ENCODE results near the gene ADGRV1.

ADGRV1 gene

DNA sequence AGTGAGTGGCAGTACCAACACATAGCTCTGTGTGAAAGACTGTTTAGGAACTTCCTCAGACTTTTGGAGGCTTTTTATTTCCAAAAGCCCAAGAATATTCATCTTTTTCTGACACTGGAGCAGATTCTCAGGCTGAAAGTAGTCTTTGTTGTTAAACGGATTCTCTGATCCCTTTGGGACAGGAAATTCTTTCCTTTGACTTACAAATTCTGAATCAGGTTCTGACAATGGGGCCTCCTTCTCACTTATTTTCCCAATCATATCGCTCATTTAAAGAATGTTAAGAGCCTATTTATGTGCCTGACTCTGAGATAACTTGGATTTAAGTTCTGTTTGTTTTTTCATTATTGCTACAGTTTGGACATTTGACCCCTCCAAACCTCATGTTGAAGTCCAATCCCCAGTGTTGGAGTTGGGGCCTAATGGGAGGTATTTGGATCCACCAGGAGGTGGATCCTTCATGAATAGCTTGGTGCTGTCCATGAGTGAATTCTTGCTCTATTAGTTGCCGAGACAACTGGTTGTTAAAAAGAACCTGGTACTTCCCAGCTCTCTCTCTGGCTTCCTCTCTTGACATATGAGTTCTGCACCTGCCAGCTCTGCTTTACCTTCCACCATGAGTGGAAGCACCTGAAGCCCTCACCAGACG is 4.1 kb upstream of the ADGRV1 start:
- Histone ChIP-seq H3F3A (ENCODE audit: control insufficient read depth, insufficient read depth) (no peaks in the 10 kb centered on the region), H3K4me1 (ENCODE audit: control insufficient read depth, low read length) (no peaks in the 10 kb centered on the region), H3K9me2 (replicated peaks; ENCODE audit: control insufficient read depth, low read length) (no peaks in the 10 kb centered on the region), H3K4me2 (ENCODE audit: low read length) (no peak overlapping the region), H3K9me3 (ENCODE audit: control insufficient read depth, insufficient read depth, low read length) (no peaks in the 10 kb centered on the region), H3K27me3 (ENCODE audit: control insufficient read depth, low read length) (peaks cover 69% of the 10 kb centered on the region), H3K36me3 (ENCODE audit: control insufficient read depth, low read length) (no peaks in the 10 kb centered on the region), H3K4me3 (ENCODE audit: low read length) (no peak overlapping the region), H3K79me2 (ENCODE audit: control insufficient read depth, low read length) (no peaks in the 10 kb centered on the region), H4K20me1 (ENCODE audit: control insufficient read depth, insufficient read depth, low read depth, low read length) (no peaks in the 10 kb centered on the region), H3K27ac (ENCODE audit: low read depth, low read length) (no peak overlapping the region)
- TF ChIP-seq CTCF (IDR thresholded peaks at IDR 0.05; ENCODE audit: low read depth, low read length, poor library complexity, severe bottlenecking) (no peak), EZH2phosphoT487 (IDR thresholded peaks at IDR 0.05; ENCODE audit: borderline replicate concordance, low read length) (no peak)

- H3K9me2 ChIP-seq (replicated peaks; ENCODE audit: control insufficient read depth, low read length), result no peaks in the 10 kb centered on the region
- H3K9me3 ChIP-seq (ENCODE audit: control insufficient read depth, insufficient read depth, low read length), result no peaks in the 10 kb centered on the region
- no peaks in the 10 kb centered on the region for H3K36me3 ChIP-seq (ENCODE audit: control insufficient read depth, low read length)
- H3K27me3 ChIP-seq (ENCODE audit: control insufficient read depth, low read length), result peaks cover 66% of the 10 kb centered on the region
- H3K27ac ChIP-seq (ENCODE audit: low read depth, low read length), result no peak overlapping the region
- H3K79me2 ChIP-seq (ENCODE audit: control insufficient read depth, low read length), result no peaks in the 10 kb centered on the region
- no peak overlapping the region for H3K4me2 ChIP-seq (ENCODE audit: low read length)
- no peaks in the 10 kb centered on the region for H4K20me1 ChIP-seq (ENCODE audit: control insufficient read depth, insufficient read depth, low read depth, low read length)
- no peaks in the 10 kb centered on the region for H3F3A ChIP-seq (ENCODE audit: control insufficient read depth, insufficient read depth)
- no peak overlapping the region for H3K4me3 ChIP-seq (ENCODE audit: low read length)
- no peak for TF ChIP-seq EZH2phosphoT487 (IDR thresholded peaks at IDR 0.05; ENCODE audit: borderline replicate concordance, low read length)
- no peak for TF ChIP-seq CTCF (IDR thresholded peaks at IDR 0.05; ENCODE audit: low read depth, low read length, poor library complexity, severe bottlenecking)
- no peaks in the 10 kb centered on the region for H3K4me1 ChIP-seq (ENCODE audit: control insufficient read depth, low read length)
Measured at GRCh38 chr5:90555666-90556065, 2.9 kb upstream of the ADGRV1 start.

GRCh38 chr5:90557391-90557790 is 1.2 kb upstream of the ADGRV1 start:
- Histone ChIP-seq H3K27me3 (ENCODE audit: control insufficient read depth, low read length) (peaks cover 66% of the 10 kb centered on the region), H3K9me2 (replicated peaks; ENCODE audit: control insufficient read depth, low read length) (no peaks in the 10 kb centered on the region), H3K79me2 (ENCODE audit: control insufficient read depth, low read length) (no peaks in the 10 kb centered on the region), H3K4me3 (ENCODE audit: low read length) (no peak overlapping the region), H3K4me2 (ENCODE audit: low read length) (no peak overlapping the region), H3K9me3 (ENCODE audit: control insufficient read depth, insufficient read depth, low read length) (no peaks in the 10 kb centered on the region), H3F3A (ENCODE audit: control insufficient read depth, insufficient read depth) (no peaks in the 10 kb centered on the region), H3K36me3 (ENCODE audit: control insufficient read depth, low read length) (no peaks in the 10 kb centered on the region), H4K20me1 (ENCODE audit: control insufficient read depth, insufficient read depth, low read depth, low read length) (no peaks in the 10 kb centered on the region), H3K4me1 (ENCODE audit: control insufficient read depth, low read length) (no peaks in the 10 kb centered on the region), H3K27ac (ENCODE audit: low read depth, low read length) (no peak overlapping the region)
- TF ChIP-seq CTCF (IDR thresholded peaks at IDR 0.05; ENCODE audit: low read depth, low read length, poor library complexity, severe bottlenecking) (no peak), EZH2phosphoT487 (IDR thresholded peaks at IDR 0.05; ENCODE audit: borderline replicate concordance, low read length) (no peak)

Data from DOHH2 (cell line).